Measurements from ENCODE around the gene SRRT. TPM values are rescaled to one million over a fixed set of nuclear protein-coding genes. Genes with fewer than 3 reads are reported as not detected.
A peak's percentile ranks its signal among the peaks of the same experiment; 100 is the strongest.

The SRRT gene
- polyA plus RNA-seq, 1 donor from 2014 or later = 59.9 TPM

DNA sequence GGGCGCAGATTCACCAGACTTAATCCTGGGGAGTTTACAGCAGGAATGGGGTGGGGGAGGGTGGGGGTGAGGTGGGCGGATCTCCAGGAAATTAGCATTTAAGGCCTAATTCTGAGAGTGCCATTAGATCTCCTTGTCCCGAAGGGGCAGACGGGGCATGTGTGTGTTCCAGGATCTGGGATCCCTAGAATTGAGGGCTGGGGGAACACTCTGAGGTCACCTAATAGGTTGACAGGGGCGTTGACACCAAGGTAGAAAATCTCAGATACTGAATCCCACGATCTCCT is 38.1 kb upstream of the SRRT start:
- peak overlapping the region; percentile 97 for H2AFZ ChIP-seq (ENCODE audit: low read depth, low read length)
- no peak for TF ChIP-seq SMC3 (conservative IDR thresholded peaks at IDR 0.05; ENCODE audit: poor library complexity)
- TF ChIP-seq RAD21 (conservative IDR thresholded peaks at IDR 0.05) = no peak
- no peak for TF ChIP-seq EP300 (conservative IDR thresholded peaks at IDR 0.05; ENCODE audit: poor library complexity, severe bottlenecking)
- no peak for TF ChIP-seq REST (IDR thresholded peaks at IDR 0.05; ENCODE audit: borderline replicate concordance)
- TF ChIP-seq, protein P1, sequence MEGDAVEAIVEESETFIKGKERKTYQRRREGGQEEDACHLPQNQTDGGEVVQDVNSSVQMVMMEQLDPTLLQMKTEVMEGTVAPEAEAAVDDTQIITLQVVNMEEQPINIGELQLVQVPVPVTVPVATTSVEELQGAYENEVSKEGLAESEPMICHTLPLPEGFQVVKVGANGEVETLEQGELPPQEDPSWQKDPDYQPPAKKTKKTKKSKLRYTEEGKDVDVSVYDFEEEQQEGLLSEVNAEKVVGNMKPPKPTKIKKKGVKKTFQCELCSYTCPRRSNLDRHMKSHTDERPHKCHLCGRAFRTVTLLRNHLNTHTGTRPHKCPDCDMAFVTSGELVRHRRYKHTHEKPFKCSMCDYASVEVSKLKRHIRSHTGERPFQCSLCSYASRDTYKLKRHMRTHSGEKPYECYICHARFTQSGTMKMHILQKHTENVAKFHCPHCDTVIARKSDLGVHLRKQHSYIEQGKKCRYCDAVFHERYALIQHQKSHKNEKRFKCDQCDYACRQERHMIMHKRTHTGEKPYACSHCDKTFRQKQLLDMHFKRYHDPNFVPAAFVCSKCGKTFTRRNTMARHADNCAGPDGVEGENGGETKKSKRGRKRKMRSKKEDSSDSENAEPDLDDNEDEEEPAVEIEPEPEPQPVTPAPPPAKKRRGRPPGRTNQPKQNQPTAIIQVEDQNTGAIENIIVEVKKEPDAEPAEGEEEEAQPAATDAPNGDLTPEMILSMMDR (IDR thresholded peaks at IDR 0.05; ENCODE audit: poor library complexity, severe bottlenecking) = no peak
- no peak for TF ChIP-seq EZH2 (IDR thresholded peaks at IDR 0.05; ENCODE audit: borderline replicate concordance, insufficient read depth, low read length, poor library complexity, severe bottlenecking)
- TF ChIP-seq TAF1 (IDR thresholded peaks at IDR 0.05; ENCODE audit: low read depth) = no peak
- TF ChIP-seq POLR2AphosphoS5 (IDR thresholded peaks at IDR 0.05) = no peak
- TF ChIP-seq MXI1 (conservative IDR thresholded peaks at IDR 0.05; ENCODE audit: poor library complexity, severe bottlenecking) = no peak
- H3K9ac ChIP-seq (ENCODE audit: low read length) = peak overlapping the region; percentile 68

DNA sequence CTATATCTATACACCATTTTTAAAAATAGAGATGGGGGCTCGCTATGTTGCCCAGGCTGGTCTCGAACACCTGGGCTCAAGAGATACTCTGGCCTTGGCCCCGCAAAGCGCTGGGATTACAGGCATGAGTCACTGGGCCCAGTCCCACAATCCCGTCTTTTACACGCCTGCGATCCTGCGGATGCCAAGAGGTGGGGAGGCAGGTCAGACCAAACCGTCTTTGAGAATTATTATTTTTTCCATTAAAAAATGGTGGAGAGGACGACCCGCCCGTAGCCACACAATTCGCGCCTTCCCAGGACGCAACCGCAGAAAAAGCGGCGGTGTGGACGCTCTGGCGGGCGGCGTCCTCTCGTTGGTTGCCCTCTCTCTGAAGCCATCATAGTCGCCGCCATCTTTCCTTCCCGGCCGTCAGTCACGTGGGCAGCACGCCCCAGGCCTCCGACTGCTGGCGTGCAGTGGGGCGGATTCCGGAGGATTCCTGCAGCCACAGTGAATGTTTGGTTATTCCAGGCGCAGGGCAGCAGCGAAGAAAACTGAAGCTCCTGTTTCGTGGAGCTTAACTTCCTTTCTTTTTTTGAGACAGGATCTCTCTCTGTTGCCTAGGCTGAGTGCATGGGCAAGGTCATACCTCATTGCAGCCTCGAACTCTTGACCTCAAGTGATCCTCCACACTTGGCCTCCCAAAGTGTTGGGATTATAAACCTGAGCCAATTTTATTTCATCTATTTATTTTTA is 37.6 kb upstream of the SRRT start:
- Histone ChIP-seq H3K4me2 (ENCODE audit: low read length) (peak overlapping the region; percentile 64), H3K27ac (ENCODE audit: low read length) (peak overlapping the region; percentile 85), H2AFZ (ENCODE audit: low read depth, low read length) (peak overlapping the region; percentile 97), H3K4me3 (ENCODE audit: low read length) (peak overlapping the region; percentile 63), H3K9me3 (ENCODE audit: low read length) (no peaks in the 10 kb centered on the region), H3K36me3 (ENCODE audit: insufficient read depth, low read length) (no peaks in the 10 kb centered on the region), H3K79me2 (replicated peaks; ENCODE audit: insufficient read depth, low read length) (no peaks in the 10 kb centered on the region), H3F3A (ENCODE audit: insufficient read depth, low read length, poor library complexity, severe bottlenecking) (no peaks in the 10 kb centered on the region), H3K9me2 (ENCODE audit: insufficient read depth, low read length) (no peaks in the 10 kb centered on the region), H3K27me3 (ENCODE audit: insufficient read depth, low read depth, low read length) (no peaks in the 10 kb centered on the region), H4K20me1 (ENCODE audit: insufficient read depth) (no peaks in the 10 kb centered on the region), H3K9ac (ENCODE audit: low read length) (peak overlapping the region; percentile 68)
- no peak for TF ChIP-seq RAD21 (conservative IDR thresholded peaks at IDR 0.05)
- TF ChIP-seq EZH2 (IDR thresholded peaks at IDR 0.05; ENCODE audit: borderline replicate concordance, insufficient read depth, low read length, poor library complexity, severe bottlenecking) = no peak
- peak; percentile 77 for TF ChIP-seq POLR2AphosphoS5 (IDR thresholded peaks at IDR 0.05)
- TF ChIP-seq, protein P1 (IDR thresholded peaks at IDR 0.05; ENCODE audit: poor library complexity, severe bottlenecking) = no peak
- peak; percentile 71 for TF ChIP-seq TAF1 (IDR thresholded peaks at IDR 0.05; ENCODE audit: low read depth)
- TF ChIP-seq REST (IDR thresholded peaks at IDR 0.05; ENCODE audit: borderline replicate concordance) = peak; percentile 70
- peak; percentile 75 for TF ChIP-seq MXI1 (conservative IDR thresholded peaks at IDR 0.05; ENCODE audit: poor library complexity, severe bottlenecking)
- TF ChIP-seq SMC3 (conservative IDR thresholded peaks at IDR 0.05; ENCODE audit: poor library complexity) = peak; percentile 20
- TF ChIP-seq EP300 (conservative IDR thresholded peaks at IDR 0.05; ENCODE audit: poor library complexity, severe bottlenecking) = peak; percentile 41

More for the DNA sequence above, 38.1 kb upstream of the SRRT start:
- Histone ChIP-seq H3K9me2 (ENCODE audit: insufficient read depth, low read length) (no peaks in the 10 kb centered on the region), H3K27me3 (ENCODE audit: insufficient read depth, low read depth, low read length) (no peaks in the 10 kb centered on the region), H3F3A (ENCODE audit: insufficient read depth, low read length, poor library complexity, severe bottlenecking) (no peaks in the 10 kb centered on the region), H3K9me3 (ENCODE audit: low read length) (no peaks in the 10 kb centered on the region), H3K79me2 (replicated peaks; ENCODE audit: insufficient read depth, low read length) (no peaks in the 10 kb centered on the region), H3K4me3 (ENCODE audit: low read length) (peak overlapping the region; percentile 63), H4K20me1 (ENCODE audit: insufficient read depth) (no peaks in the 10 kb centered on the region), H3K4me2 (ENCODE audit: low read length) (peak overlapping the region; percentile 55), H3K27ac (ENCODE audit: low read length) (peak overlapping the region; percentile 85), H3K36me3 (ENCODE audit: insufficient read depth, low read length) (no peaks in the 10 kb centered on the region)

Measured in neural cell (in vitro differentiated cells).